Upper lobe of right lung (tissue), 1 donor: ENCODE measurements around the gene POLD2. TPM values are rescaled to one million over a fixed set of nuclear protein-coding genes. Genes with fewer than 3 reads are reported as not detected.

Experiments used
- ATAC-seq: fragments of 200-7000 bp; cut with Tn5 transposase; one replicate; pipeline ENCODE4 v1.9.1; 2020; ENCODE audit warnings: mild to moderate bottlenecking, moderate library complexity
- DNase-seq: peaks from one replicate; pipeline ENCODE4 v3.0.0-alpha.2; 2020
- H3K27ac ChIP-seq: fragments of 200-600 bp; one replicate; pipeline ENCODE4 v1.8.0; 2022
- H3K27me3 ChIP-seq: fragments of 200-600 bp; one replicate; pipeline ENCODE4 v1.8.0; 2022; ENCODE audit warnings: mild to moderate bottlenecking
- H3K36me3 ChIP-seq: fragments of 200-600 bp; one replicate; pipeline ENCODE4 v1.8.0; 2022
- H3K4me1 ChIP-seq: fragments of 200-600 bp; one replicate; pipeline ENCODE4 v1.8.0; 2022
- H3K4me3 ChIP-seq: fragments of 200-600 bp; one replicate; pipeline ENCODE4 v1.8.0; 2022; ENCODE audit warnings: mild to moderate bottlenecking
- H3K9me3 ChIP-seq: fragments of 200-600 bp; one replicate; pipeline ENCODE4 v1.8.0; 2022
- intact Hi-C: fragments of 100-400 bp; cut with DNase I; formaldehyde crosslinking; loops from one replicate; pipeline ENCODE4 v1.11.0; 2022
- total RNA-seq: library from RNA; stranded (reverse); fragmentation: NEBNext Ultra II Directional; extraction: Animal tissue kit (Norgen Biotek cat#: 25700); gene quantifications from one replicate; pipeline ENCODE4 v1.2.1, GENCODE V29; 2021
- TF ChIP-seq, protein P1 (sequence below): fragments of 200-600 bp; IDR thresholded peaks from one replicate; pipeline ENCODE4 v1.8.0; 2022; ENCODE audit warnings: antibody characterized with exemption
- donor health status: DM: no; HTN: yes; CAD: no; lungs with severe emphysema.

POLD2 gene
- total RNA-seq, 1 donor from 2014 or later = 60.2 TPM

DNA sequence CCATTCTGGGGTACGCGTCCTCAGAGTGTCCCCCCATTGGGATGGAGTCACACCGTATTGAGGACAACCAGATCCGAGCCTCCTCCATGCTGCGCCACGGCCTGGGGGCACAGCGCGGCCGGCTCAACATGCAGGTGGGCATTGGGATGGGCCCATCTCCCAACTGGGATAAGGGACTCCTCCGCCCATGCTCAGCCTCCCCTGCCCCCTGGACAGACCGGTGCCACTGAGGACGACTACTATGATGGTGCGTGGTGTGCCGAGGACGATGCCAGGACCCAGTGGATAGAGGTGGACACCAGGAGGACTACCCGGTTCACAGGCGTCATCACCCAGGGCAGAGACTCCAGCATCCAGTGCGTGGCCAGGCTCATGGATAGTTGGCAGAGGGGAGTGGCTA is 13.4 kb downstream of the POLD2 start:
- DNase-seq = no peak

DNA sequence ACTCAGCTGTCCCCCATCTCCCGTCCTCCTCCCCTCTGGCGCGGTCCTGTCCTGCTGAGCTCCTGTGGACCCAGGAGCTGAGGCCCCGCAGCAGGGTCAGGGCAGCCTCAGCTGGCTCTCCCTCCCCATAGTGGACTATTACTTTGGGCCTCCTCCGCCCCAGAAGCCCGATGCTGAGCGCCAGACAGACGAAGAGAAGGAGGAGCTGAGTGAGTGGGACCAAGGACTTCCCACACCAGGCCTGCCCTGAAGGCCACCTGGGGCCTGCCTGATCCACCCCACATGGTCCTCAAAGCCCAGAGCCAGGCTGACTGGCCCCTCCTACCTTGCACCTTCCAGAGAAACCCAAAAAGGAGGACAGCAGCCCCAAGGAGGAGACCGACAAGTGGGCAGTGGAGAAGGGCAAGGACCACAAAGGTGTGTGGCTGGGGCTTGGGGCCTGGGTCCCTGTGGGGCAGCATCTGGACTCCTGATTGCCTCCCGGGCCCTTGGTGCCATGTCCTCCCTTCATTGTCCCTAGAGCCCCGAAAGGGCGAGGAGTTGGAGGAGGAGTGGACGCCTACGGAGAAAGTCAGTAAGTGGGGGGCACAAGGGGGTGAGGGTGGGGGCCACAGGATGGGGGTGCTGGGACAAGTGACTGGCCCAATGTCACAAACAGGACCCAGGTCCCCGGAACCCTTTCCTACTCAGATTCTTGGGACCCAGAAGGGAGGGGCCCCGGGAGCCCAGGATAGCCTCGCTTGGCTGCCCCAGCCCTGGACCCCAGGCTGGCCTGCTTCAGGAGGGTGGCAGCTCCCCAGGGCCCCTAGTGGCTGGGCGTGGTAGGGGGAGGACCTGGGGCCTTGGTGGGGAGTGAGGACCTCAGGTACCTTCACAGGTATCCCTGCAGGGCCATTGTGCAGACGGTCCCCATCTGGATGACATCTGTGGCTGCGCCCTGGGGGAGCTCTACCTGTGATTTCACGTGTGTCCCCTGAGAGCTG is 14.3 kb downstream of the POLD2 start:
- no peaks in the 10 kb centered on the region for H3K9me3 ChIP-seq
- H3K4me1 ChIP-seq = no peaks in the 10 kb centered on the region
- no peak overlapping the region for H3K27ac ChIP-seq
- intact Hi-C loops = no loop called here
- H3K4me3 ChIP-seq = no peak overlapping the region
- ATAC-seq = no peak
- no peaks in the 10 kb centered on the region for H3K27me3 ChIP-seq
- peaks cover 38% of the 10 kb centered on the region for H3K36me3 ChIP-seq
- no peak for DNase-seq
- TF ChIP-seq, protein P1, sequence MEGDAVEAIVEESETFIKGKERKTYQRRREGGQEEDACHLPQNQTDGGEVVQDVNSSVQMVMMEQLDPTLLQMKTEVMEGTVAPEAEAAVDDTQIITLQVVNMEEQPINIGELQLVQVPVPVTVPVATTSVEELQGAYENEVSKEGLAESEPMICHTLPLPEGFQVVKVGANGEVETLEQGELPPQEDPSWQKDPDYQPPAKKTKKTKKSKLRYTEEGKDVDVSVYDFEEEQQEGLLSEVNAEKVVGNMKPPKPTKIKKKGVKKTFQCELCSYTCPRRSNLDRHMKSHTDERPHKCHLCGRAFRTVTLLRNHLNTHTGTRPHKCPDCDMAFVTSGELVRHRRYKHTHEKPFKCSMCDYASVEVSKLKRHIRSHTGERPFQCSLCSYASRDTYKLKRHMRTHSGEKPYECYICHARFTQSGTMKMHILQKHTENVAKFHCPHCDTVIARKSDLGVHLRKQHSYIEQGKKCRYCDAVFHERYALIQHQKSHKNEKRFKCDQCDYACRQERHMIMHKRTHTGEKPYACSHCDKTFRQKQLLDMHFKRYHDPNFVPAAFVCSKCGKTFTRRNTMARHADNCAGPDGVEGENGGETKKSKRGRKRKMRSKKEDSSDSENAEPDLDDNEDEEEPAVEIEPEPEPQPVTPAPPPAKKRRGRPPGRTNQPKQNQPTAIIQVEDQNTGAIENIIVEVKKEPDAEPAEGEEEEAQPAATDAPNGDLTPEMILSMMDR = no peak

More for the DNA sequence above, 13.4 kb downstream of the POLD2 start:
- no peak for ATAC-seq
- no peaks in the 10 kb centered on the region for H3K27me3 ChIP-seq
- H3K4me3 ChIP-seq = no peak overlapping the region
- no peaks in the 10 kb centered on the region for H3K4me1 ChIP-seq
- H3K36me3 ChIP-seq = peaks cover 47% of the 10 kb centered on the region
- H3K9me3 ChIP-seq = no peaks in the 10 kb centered on the region
- intact Hi-C loops = no loop called here
- H3K27ac ChIP-seq = no peak overlapping the region
- TF ChIP-seq, protein P1 = no peak

DNA sequence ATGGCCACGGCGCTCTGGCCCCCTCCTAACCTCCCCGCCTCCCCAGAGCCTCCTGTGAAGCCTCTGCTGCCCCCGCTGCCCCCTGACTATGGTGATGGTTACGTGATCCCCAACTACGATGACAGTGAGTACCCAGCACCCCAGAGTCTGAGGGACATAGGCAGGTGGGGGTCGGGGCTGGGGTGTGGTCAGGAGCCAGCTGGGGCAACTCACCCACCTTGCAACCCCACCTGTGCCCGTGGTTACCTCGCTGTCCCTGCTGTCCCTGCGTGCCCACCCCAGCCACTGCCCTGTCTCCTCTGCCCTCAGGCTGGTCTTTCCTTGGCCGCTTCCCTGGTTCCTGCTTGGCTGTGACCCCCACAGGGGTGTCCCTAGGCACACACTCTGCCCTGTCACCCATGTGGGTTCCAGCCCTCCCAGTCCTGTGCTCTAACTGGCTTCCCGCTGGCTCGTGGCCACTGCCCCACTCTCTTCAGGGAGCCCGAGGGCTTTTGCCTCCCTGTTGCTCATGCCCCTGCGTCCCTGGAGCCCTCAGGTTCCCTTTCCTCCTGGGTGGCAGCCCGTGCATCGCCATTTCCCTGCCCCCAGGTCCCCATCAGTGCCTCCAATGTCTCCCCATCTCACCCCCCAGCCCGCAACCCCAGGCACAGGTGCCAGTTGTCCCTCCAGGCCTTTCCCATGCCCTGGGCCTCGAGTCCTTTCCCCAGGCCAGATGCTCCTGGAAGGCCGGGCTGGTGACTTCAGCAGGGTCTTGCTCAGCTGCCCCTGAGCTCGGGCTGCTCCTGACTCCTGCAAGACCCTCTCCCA is 15.2 kb downstream of the POLD2 start:
- H3K9me3 ChIP-seq = no peaks in the 10 kb centered on the region

DNA sequence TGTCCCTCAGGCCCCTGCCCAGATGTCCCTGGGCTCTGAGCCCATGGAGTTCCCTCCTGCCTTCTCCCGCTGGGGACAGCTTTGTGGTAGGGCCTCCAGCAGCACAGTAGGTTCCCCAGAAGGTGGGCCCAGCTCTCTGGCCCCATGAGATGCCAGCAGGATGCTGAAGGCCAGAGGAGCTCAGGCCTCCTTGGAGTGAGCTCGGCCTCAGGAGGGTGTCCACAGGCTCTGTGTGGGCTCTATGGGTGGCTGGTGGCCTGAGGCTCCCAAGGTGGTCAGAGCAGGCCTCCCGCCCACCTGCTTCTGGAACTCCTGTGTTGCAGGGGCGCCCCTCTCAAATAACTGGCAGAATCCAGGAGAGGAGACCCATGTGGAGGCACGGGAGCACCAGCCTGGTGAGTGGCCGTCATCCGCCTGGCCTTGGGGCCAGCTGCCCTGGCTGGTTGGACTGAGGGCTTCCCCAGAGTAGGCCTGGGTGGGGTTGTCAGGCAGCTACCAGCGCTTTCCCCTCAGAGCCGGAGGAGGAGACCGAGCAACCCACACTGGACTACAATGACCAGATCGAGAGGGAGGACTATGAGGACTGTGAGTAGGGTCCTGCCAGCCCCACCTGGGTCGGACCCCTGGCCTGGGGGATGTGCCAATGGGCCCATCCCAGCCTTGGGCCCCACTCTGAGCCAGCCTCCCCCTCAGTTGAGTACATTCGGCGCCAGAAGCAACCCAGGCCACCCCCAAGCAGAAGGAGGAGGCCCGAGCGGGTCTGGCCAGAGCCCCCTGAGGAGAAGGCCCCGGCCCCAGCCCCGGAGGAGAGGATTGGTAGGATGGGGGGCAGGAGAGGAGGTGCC is 16.0 kb downstream of the POLD2 start:
- H3K27me3 ChIP-seq = no peaks in the 10 kb centered on the region
- DNase-seq = no peak
- peaks cover 3% of the 10 kb centered on the region for H3K4me1 ChIP-seq
- H3K9me3 ChIP-seq = no peaks in the 10 kb centered on the region
- no peak for ATAC-seq
- H3K4me3 ChIP-seq = peak overlapping the region; percentile 53
- intact Hi-C loops = no loop called here
- TF ChIP-seq, protein P1 = no peak
- H3K36me3 ChIP-seq = peaks cover 32% of the 10 kb centered on the region
- H3K27ac ChIP-seq = no peak overlapping the region

More for the DNA sequence above, 15.2 kb downstream of the POLD2 start:
- DNase-seq = no peak
- H3K4me3 ChIP-seq = no peak overlapping the region
- TF ChIP-seq, protein P1 = no peak
- no peaks in the 10 kb centered on the region for H3K27me3 ChIP-seq
- no peak overlapping the region for H3K27ac ChIP-seq
- no peak for ATAC-seq
- peaks cover 38% of the 10 kb centered on the region for H3K36me3 ChIP-seq
- H3K4me1 ChIP-seq = no peaks in the 10 kb centered on the region
- intact Hi-C loops = no loop called here
